Measurements from ENCODE around the gene LEP. TPM values are rescaled to one million over a fixed set of nuclear protein-coding genes. Genes with fewer than 3 reads are reported as not detected.
"Not testable (repeated sequence)": the region's sequence is repeated elsewhere in the genome, so short reads cannot be mapped to it uniquely, and the experiment has no call there.

LEP gene
- total RNA-seq, 1 donor from 2014 or later, result 0.30 TPM

DNA sequence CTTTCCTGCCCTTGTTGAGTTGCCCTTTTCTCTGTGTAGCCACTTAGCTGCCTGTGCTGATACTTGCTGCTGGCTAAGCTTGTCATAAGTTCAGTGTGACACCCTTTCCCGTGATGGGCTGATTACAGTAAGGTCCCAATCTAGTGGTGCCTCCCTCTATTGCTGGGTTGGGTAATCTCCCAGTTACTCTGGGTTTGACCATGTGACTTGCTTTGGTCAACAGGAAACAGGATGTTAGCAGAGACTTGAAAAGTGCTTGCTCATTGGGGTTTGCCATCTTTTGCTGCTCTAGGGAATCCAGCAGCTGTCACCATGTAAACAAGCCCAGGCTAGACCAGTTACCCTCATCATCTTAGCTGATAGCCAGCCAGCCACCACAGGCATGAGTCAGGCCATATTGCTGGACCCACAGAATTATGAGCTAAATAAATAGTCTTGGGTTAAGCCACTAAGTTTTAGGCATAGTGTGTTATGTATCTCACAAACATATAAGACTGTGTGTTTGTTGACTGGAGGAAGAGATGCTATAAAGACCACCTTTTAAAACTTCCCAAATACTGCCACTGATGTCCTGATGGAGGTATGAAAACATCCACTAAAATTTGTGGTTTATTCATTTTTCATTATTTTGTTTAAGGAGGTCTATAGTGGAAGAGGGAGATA, 4.0 kb upstream of the LEP start:
- intact Hi-C loops (cut with DNase I), result no loop called here
- DNase-seq (ENCODE audit: low spot score), result peak; percentile 80

DNA sequence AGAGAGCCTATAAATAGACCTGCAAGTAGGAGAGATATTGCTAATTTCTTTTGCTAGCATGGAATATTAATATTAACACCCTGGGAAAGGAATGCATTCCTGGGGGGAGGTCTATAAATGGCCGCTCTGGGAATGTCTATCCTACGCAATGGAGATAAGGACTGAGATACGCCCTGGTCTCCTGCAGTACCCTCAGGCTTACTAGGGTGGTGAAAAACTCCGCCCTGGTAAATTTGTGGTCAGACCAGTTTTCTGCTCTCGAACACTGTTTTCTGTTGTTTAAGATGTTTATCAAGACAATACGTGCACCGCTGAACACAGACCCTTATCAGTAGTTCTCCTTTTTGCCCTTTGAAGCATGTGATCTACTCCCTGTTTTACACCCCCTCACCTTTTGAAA, 1.9 kb upstream of the LEP start:
- DNase-seq (ENCODE audit: low spot score); intact Hi-C loops (cut with DNase I): not testable (repeated sequence)

DNA sequence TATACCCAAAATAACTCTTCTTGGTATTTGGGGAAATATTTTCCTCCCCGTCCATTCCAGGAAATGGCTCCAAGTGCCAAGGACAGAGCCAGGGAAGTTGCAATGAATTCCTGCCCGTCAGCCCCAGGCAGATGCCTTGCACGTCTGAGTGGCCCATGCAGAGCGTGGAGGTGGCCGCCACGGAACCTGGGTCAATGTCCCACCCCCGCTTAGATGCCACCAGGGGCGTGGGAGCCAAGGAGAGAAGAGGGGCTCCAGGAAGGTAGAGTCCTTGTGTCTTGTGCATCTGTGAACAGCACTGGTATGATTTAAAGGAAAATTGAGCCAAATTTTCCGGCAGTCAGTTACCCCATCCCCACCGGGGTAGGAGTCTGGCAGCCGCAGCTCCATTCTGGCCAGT, 1.6 kb downstream of the LEP start:
- no peak for DNase-seq (ENCODE audit: low spot score)
- intact Hi-C loops (cut with DNase I), result no loop called here

DNA sequence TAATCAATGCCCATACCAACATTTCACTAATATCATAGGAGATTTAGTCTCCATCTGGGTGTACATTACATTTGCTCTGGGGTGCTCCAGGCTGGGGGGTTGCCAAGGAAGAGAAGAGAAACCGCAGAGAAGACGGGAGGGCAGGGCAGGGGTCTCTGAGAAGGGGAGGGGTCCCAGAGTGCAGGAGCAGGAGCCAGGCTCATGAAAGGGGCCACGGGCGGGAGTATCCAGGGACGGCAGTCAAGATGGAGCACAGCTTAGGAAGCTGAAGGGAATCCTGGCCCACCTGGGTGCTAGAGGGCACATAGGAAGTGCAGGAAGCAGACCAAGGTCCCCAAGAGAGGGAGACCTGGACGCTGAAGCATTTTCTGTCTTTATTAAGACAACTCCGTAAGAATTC, 2.2 kb downstream of the LEP start:
- DNase-seq (ENCODE audit: low spot score), result no peak
- intact Hi-C loops (cut with DNase I), result no loop called here

DNA sequence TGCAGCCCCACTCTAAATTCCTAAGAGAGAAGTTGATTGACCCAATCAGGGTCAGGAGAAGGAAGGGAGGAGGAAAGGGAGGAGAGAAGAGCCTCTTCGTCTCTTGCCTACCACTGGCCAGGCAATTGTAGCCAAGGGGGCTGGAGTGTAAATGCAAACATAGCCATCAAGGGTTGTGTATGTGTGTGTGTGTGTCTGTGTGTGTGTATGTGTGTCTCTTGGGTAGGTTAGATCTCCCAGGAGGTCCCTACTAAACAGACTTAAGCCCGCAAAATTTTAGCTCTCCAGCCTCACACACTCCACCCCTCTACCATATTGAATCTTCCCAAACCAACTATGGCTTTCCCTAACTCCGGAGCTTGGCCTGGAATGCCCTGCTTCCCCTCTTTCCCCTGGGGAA, 3.8 kb downstream of the LEP start:
- intact Hi-C loops (cut with DNase I), result no loop called here
- DNase-seq (ENCODE audit: low spot score), result no peak

DNA sequence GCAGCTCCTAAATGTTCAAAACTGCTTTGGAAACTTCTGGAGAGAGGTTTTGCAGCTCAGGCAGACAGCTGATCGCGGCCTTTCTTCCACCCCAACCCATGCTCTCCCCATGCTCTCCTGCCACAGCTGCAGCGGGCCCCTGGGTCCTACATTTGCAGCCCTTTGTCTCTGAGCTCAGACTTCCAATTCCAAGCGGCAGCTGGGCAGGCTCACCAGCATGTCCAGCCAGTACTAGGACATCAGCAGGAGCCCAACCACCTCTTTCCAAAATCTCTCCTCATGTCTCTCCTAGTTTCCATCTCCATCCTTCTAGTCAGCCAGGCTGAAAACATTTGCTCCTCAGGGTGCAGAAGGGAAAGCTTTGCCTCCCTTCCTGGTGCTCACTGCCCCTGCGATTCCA, 6.0 kb downstream of the LEP start:
- no peak for DNase-seq (ENCODE audit: low spot score)
- intact Hi-C loops (cut with DNase I), result no loop called here

DNA sequence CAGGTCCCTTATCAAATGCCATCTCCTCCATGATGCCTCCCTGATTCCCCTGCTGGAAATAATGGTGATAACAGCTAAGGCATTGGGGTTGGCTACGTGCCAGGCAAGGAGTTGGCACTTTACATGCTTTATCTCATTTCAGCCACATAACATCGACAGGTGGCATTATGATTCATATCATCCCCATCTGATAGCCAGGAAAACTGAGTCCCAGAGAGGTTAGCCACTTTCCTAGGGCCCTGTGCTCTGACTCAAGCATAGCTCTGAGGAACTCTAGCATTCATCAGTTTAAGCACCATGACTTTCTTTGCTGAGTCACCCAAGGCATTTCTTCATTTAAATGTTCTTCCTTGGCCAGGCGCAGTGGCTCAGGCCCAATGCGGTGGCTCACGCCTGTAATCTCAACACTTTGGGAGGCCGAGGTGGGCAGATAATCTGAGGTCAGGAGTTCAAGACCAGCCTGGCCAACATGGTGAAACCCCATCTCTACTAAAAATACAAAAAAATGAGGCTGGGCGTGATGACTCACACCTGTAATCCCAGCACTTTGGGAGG, 6.6 kb downstream of the LEP start:
- DNase-seq (ENCODE audit: low spot score), result no peak
- intact Hi-C loops (cut with DNase I), result no loop called here

DNA sequence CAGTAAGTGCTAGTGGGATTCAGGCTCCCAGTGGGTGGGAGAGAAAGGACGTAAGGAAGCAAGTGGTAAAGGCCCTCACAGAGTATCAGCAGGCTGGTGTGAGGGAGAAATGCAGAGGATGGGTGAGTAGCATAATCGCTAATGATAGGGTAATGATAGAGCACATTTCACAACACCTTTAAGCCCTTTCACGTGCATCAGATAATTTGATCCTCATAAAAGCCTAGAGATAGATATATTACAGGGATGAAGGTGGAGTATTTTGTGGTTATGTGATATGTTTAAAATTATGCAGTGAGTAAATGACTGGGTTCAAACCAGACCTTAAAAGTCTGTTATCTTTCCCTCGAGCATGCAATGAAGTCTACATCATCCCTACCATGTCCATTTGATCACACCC, 10.3 kb downstream of the LEP start:
- intact Hi-C loops (cut with DNase I), result no loop called here
- no peak for DNase-seq (ENCODE audit: low spot score)

DNA sequence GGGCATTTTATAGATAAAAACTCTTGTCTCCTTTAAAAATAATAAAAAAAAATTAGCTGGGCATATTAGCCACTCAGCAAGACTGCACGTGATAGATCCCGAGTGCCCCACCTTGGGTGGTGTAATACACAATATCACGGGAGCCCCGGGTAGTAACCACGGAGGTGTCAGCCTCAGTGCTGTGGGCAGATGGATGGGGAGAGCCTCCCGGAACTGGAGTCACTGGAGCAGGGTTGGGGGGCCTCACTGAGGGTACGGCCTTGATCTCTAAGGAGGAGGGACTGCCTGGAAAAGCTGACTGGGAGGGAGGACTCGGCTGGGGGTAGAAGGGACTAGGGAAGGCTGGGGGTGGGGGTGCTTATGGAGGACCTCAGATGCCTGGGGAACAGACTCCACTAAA, 12.6 kb downstream of the LEP start:
- intact Hi-C loops (cut with DNase I), result no loop called here

DNA sequence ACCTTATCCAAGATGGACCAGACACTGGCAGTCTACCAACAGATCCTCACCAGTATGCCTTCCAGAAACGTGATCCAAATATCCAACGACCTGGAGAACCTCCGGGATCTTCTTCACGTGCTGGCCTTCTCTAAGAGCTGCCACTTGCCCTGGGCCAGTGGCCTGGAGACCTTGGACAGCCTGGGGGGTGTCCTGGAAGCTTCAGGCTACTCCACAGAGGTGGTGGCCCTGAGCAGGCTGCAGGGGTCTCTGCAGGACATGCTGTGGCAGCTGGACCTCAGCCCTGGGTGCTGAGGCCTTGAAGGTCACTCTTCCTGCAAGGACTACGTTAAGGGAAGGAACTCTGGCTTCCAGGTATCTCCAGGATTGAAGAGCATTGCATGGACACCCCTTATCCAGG, 13.4 kb downstream of the LEP start:
- intact Hi-C loops (cut with DNase I), result no loop called here
- DNase-seq (ENCODE audit: low spot score), result no peak

More for the DNA sequence above, 12.6 kb downstream of the LEP start:
- DNase-seq (ENCODE audit: low spot score), result no peak

DNA sequence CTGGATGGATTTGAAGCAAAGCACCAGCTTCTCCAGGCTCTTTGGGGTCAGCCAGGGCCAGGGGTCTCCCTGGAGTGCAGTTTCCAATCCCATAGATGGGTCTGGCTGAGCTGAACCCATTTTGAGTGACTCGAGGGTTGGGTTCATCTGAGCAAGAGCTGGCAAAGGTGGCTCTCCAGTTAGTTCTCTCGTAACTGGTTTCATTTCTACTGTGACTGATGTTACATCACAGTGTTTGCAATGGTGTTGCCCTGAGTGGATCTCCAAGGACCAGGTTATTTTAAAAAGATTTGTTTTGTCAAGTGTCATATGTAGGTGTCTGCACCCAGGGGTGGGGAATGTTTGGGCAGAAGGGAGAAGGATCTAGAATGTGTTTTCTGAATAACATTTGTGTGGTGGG, 14.2 kb downstream of the LEP start:
- no peak for DNase-seq (ENCODE audit: low spot score)
- intact Hi-C loops (cut with DNase I), result no loop called here

DNA sequence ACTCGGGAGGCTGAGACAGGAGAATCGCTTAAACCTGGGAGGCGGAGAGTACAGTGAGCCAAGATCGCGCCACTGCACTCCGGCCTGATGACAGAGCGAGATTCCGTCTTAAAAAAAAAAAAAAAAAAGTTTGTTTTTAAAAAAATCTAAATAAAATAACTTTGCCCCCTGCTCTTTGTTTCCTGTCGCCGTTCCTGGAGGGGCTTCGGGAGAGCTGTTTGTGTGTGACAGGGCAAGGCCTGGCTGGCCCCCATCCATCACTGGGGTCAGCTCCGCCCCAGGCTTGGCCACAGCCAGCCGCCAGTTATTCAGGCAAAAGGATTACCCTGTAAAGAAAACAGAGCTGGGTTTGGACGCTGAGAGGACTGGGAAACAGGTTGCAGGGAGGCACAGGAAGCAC, 16.4 kb downstream of the LEP start:
- no peak for DNase-seq (ENCODE audit: low spot score)
- intact Hi-C loops (cut with DNase I), result no loop called here

DNA sequence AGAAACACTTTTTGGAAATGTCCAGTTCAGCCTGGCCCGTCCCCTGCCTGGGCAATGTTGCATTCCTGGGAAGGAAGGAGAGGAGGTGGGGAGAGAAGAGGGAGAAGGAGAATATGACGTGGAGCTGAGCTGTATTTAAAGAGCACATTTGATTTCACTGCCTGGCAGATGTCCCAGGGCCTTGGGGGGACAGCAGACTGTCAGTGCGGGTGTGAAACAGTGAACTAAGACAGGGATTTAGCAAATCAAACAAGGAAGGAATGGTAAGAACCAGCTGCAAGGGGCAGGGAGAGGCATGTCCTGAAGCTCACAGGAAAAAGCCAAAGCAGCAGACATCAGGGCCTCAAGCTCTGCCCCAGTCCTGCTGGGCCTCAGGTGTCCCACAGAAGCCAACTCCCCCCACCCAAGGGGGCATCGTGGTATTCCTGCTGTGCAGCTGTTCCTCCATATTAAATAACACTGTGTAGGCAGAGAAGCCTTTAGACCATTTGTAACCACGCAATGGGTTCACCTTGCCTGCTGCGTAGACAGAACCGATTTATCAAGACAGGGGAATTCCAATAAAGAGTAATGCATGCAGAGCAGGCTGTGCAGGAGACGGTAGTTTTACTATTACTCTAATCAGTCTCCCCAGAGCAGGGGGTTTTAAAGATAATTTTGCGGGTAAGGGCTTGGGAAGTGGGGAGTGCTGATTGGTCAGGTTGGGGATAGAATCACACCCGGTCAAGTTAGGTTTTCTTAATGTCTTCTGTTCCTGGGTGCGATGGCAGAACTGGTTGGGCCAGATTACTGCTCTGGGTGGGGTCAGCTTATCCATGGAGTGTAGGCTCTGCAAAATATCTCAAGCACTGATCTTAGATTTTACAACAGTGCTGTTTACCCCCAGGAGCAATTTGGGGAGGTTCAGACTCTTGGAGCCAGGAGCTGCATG, 18.3 kb downstream of the LEP start:
- DNase-seq (ENCODE audit: low spot score), result no peak
- intact Hi-C loops (cut with DNase I), result no loop called here

DNA sequence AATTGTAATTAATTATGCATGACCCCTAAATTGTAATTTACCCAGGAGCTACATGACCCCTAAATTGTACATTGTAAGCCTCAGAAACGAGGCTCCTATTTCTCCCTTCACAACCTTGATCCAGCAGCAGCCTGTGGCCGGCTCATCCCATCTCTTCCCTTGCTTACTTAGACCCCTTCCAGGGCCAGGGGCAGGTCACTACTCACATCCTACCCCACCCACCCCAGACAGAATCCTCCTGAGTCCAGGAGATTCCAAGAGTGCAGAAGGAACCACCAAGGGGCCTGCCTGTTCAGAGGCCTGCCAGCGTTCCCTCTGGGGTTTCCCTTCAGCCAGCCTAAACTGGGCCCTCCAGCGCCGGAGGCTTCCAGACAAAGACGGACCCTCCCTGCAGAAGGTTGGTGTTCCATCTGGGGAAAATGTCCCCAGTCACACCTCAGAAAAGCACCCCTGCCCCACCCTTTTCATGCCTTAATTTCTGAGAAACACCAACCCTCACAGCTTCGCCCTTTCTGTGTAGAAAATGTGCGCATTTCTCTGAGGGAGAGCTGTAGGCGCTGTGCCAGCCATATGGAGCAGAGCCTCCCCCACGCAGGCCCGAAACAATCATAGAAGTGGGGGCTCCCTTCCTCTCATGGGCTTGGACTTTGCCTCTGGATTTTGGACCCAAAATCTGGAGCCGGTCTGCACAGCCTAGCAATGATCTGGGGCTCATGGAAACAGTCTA, 19.2 kb downstream of the LEP start:
- intact Hi-C loops (cut with DNase I), result no loop called here
- no peak for DNase-seq (ENCODE audit: low spot score)

DNA sequence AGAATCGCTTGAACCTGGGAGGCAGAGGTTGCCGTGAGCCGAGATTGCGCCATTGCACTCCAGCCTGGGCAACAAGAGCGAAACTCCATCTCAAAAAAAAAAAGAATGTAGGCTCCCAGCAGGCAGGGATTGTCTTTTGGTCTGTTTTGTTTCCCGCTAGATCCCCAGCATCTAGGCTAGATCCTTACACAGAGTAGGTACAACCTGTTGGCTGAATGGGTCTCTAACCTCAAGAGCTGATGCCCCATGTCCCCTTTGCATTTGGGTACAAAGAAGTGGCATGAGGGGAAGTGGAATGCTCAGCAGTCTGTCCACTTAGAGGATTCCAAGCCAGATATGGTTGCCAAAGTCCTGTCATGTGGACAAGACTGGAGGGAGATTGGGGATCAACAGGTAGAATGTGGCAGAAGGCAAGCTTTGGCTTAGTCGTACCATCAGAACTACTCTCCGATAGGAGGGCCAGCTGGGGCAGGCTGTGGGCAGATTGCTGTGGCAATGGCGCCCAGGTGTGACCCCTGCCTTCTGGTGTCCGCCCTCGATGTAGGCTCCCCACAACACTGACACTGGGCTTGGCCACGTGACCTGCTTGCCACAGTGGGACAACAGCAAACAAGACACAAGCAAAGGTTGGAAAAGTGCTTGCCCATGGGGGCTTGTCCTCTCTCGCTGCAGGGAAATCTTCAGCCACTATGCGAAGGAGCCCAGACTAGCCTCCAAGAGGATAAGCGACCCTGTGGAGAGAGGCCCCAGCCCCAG, 21.4 kb downstream of the LEP start:
- DNase-seq (ENCODE audit: low spot score), result no peak
- intact Hi-C loops (cut with DNase I), result no loop called here

DNA sequence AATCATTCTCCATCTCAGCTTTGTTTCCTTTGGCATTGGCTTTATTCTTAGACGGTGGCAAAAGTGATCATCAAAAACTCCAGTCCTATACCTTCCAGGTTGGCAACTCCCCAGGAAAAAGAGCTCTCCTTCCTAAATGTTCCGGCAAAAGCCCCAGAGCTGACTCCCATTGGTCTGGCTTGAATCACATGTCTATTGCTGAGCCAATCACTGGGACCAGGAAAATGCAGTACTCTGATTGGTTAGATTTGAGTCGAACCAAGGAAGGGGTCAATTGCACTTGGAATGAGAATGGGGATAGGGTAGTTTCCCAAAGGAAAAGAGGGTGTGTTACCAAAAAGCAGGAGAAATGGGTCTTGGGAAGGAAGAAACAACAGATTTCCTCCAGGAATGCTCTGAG, 22.3 kb downstream of the LEP start:
- intact Hi-C loops (cut with DNase I), result no loop called here
- DNase-seq (ENCODE audit: low spot score), result no peak

DNA sequence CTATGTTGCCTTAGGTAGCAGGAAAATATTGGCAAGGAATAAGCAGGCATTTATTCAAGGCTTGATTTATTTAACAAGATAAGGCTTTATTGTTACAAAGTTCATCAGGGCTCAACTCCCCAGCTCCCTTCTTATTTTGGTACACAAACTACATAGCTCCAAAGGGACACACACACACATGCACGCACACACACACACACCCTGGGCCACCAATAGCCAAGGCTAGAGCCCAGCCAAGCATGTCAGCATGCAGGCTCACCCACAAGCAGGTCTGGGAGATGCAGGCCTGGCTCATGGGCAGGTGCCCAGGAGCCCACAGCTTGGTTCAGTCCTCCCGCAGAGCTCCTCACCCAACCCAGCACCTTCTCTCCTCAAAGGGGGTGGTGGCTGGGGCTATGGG, 23.4 kb downstream of the LEP start:
- DNase-seq (ENCODE audit: low spot score), result no peak
- intact Hi-C loops (cut with DNase I), result no loop called here

DNA sequence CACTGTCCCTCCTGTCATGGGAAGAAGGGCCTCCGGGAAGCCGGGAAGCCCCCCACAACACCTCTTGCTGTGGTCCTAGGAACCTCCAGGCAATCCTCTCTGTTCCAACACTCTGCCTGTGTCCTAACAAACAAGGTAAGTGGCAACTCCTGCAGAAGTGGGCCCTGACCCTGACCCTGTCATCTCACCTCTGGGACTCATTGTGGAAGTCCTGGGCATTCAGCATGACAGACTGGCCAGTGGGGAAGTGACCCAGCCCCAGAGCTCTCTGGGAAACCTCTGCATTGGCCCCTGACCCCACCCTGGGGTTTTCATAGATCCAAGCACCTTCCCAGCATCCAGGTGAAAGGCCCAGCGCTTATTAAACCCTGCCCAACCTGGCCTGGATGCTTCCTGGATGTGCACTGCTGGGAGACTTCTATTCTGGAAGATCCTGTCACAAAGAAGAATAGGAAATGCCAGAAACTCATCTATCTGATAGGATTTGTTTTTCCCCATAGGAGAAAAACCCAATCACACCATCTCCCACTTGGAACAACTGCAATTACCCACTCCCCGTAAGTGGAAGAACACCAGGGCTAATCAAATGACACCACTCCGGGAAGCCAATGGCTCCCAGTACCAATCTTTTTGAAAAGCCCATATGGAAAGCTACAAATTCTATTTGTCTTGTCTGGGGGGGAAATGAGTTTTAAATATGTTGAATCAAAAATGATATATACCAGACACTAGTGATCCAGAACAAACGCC, 24.3 kb downstream of the LEP start:
- no peak for DNase-seq (ENCODE audit: low spot score)
- intact Hi-C loops (cut with DNase I), result no loop called here

DNA sequence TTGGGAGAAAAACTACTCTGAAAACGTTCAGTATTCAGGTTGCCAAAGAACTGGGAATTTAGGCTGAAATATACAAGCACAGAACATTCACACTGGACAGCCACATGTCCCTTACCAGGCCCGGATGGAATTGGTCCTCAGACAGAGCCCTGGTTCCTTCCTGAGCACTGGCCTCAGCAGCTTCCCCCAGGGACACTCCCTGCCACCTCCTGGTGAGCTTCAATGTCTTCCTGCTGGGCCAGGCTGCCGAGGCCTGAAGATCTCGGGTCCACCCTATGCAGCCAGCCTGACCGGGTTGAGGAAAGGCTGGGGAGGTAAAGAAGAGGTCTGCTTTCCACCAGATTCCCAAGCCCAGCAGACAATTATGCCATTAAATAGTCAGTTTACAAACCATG, 24.8 kb downstream of the LEP start:
- no peak for DNase-seq (ENCODE audit: low spot score)
- intact Hi-C loops (cut with DNase I), result no loop called here

All from cardiac septum (tissue), 1 donor.